HG02938 (cell line): ENCODE measurements around the gene TAF11L7.
"Not testable (repeated sequence)": the region's sequence is repeated elsewhere in the genome, so short reads cannot be mapped to it uniquely, and the experiment has no call there.

Experiments
- ATAC-seq: cut with Tn5 transposase; IDR thresholded peaks from one replicate; pipeline ENCODE4 v1.9.1; 2021; ENCODE audit warnings: mild to moderate bottlenecking, moderate library complexity; ENCODE audit not compliant: unreplicated experiment

The TAF11L7 gene

DNA sequence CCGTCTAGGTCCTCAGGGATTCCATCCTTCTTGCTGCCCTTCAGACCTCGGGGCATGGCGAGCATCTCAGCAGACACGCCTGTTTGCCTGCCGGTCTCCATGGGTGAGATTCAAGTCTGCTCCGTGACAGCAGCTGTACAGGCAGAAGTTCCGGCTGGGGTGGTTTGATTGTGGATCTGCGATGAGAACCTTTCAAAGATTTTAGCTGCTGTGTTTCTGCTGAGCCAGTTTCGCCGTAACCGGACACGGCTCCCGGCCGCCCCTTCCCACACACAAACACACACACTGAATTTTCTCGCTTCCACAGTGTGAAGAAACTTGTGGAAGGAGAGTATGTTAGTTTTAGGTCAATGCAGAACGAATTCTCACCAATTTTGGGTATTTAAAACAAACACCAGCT lies at the start of gene TAF11L7:
TSS of gene TAF11L7 (minus strand) at position 101 of the 400 bp plus-strand sequence.
- not testable (repeated sequence) for ATAC-seq

DNA sequence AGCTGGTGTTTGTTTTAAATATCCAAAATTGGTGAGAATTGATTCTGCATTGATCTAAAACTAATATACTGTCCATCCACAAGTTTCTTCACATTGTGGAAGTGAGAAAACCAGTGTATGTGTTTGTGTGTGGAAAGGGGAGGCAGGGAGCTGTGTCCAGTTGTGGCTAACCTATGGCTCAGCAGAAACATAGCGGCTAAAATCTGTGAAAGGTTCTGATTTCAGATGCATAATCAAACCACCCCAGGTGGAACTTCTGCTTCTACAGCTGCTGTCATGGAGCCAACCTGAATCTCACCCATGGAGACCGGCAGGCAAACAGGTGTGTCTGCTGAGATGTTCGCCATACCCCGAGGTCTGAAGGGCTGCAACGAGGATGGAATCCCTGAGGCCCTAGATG lies 48.6 kb upstream of the TAF11L7 start, which contains the start of gene TAF11L14:
TSS of gene TAF11L14 (plus strand) at position 301 of the 400 bp plus-strand sequence.
- ATAC-seq: no peak

DNA sequence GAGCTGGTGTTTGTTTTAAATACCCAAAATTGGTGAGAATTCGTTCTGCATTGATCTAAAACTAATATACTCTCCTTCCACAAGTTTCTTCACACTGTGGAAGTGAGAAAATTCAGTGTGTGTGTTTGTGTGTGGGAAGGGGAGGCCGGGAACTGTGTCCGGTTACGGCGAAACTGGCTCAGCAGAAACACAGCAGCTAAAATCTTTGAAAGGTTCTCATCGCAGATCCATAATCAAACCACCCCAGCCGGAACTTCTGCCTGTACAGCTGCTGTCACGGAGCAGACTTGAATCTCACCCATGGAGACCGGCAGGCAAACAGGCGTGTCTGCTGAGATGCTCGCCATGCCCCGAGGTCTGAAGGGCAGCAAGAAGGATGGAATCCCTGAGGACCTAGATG lies 46.2 kb upstream of the TAF11L7 start, which contains the start of gene TAF11L13:
TSS of gene TAF11L13 (plus strand) at position 301 of the 400 bp plus-strand sequence.
- not testable (repeated sequence) for ATAC-seq

DNA sequence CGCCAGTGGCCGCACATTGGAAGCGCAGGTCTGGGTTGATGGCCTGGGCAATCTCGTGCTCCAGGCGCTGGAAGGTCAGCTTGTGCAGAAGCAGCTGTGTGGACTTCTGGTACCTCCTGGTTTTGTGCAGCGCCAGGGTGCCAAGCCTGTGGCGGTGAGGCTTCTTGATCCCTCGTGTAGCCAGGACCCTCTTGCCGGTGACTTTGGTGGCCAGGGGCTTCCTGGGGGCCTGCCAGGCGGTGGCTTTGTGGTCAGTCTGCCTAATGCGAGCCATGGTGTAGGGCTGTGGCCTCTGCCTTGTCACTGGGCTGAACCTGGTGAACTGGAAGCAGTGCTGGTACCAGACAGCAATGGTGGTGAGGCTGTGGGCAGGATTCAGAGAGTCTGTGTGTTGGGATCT lies 40.1 kb upstream of the TAF11L7 start:
- ATAC-seq: no peak

DNA sequence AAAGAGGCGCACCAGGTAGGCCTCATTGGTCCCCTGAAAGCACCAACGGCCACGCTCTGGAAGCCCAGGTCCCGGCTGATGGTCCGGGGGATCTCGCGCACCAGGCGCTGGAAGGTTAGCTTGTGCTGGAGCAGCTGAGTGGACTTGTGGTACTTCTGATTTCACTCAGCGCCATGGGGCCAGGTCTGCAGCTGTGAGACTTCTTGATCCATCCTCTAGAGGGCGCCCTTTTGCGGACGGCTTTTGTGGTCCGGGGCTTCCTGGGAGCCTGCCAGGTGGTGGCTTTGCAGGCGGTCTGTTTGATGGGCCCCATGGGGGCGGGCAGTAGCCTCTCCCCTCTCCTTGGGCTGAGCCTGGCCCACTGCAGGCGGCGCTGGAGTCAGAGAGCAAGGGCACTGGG lies 35.1 kb upstream of the TAF11L7 start:
- no peak for ATAC-seq

DNA sequence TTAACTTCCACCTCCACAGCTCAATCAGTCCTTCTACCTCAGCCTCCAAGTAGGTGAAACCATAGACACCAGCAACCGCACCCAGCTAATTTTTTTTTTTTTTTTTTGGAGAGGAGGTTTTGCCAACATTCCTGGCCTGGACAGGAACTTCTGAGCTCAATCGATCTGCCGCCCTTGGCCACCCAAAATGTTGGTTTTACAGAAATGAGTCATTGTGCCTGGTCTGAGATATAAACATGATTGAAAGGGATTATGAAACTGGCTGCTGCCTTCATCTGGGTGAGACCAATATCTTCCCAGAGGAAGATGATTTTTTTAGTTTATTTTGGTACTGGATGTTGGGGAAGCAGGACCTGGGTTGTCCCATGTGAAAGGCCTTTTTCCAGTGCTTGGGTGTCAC lies 33.8 kb upstream of the TAF11L7 start:
- no peak for ATAC-seq

DNA sequence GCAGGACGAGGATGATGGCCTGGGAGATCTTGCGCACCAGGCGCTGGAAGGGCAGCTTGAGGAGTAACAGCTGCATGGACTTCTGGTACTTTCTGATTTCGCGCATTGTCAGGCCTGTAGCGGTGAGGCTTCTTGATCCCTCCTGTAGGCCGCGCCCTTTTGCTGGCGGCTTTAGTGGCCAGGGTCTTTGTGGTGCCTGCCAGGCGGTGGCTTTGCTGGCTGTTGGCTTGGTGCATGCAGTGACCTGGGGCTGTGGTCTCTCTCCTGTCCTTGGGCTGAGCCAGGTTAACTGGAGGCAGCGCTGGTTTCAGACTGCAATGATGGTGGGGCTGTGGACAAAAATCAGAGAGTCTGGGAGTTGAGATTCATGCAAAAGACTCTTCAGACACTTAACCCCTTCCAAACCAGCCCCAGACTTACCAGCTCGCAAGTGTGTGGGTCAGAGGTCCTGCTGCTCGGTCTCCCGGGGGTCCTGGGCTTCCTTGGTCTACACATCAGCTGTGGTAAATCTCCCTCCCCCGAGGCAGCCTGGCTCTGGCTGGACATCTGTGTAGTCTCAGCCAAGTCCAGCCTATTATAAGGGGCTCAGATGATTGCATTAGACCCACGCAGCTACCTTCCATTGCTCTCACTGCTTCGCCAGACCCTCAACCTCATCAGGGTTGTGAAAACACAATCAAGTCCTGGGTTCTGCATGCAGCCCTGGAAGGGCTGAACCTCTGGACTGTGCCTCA lies 29.5 kb upstream of the TAF11L7 start:
- ATAC-seq: no peak

DNA sequence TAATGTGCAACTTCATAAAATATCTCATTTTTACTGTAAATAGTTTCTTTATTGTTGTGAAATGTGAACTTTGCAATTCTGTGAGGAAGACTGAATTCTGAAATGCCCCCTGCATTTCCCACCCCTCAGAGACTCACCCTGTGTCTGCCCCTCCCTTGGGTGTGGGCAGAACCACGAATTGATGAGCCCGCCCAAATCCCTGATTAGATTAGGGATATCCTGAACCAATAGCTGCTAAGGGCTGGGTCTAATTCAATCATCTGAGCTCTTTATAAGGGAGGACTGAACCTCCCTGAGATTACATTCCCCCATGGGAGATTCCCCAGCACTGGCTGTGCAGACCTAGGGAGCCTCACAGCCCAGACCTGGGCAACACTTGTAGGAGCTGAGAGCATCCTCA lies 24.5 kb upstream of the TAF11L7 start, which contains the start of gene TAF11L12:
TSS of gene TAF11L12 (plus strand) at position 301 of the 400 bp plus-strand sequence.
- not testable (repeated sequence) for ATAC-seq

DNA sequence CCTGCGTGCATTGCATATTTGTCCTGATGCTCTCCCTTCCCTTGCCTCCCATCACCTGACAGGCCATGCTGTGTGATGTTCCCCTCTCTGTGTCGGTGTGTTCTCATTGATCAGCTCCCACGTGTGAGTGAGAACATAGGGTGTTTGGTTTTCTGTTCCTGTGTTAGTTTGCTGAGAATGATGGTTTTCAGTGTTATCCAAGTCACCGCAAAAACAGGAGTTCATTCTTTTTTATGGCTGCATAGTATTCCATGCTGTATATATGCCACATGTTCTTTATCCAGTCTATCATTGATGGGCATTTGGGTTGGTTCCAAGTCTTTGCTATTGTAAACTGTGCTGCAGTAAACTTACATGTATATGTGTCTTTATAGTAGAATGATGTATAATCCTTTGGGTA lies 21.9 kb upstream of the TAF11L7 start:
- ATAC-seq: not testable (repeated sequence)

DNA sequence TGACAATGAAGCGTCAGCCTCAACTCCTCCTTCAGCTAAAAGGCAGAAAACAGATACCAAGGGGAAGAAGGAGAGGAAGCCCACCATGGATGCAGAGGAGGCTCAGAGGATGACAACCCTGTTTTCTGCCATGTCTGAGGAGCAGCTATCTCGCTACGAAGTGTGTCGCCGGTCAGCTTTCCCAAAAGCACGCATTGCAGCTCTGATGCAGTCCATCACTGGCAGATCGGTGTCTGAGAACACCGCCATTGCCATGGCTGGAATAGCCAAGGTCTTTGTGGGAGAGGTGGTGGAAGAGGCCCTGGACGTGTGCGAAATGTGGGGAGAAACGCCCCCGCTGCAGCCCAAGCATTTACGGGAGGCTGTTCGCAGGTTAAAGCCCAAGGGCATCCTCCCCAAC lies 19.4 kb upstream of the TAF11L7 start:
- ATAC-seq: no peak

DNA sequence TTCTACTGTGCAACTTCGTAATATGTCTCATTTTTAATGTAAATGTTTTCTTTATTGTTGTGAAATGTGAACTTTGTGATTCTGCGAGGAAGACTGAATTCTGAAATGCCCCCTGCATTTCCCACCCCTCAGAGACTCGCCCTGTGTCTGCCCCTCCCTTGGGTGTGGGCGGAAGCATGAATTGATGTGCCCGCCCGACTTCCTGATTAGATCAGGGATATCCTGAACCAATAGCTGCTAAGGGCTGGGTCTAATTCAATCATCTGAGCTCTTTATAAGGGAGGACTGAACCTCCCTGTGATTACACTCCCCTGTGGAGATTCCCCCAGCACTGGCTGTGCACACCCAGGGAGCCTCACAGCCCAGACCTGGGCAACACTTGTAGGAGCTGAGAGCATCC lies 18.3 kb upstream of the TAF11L7 start, which contains the start of gene TAF11L11:
TSS of gene TAF11L11 (plus strand) at position 304 of the 400 bp plus-strand sequence.
- ATAC-seq: not testable (repeated sequence)

DNA sequence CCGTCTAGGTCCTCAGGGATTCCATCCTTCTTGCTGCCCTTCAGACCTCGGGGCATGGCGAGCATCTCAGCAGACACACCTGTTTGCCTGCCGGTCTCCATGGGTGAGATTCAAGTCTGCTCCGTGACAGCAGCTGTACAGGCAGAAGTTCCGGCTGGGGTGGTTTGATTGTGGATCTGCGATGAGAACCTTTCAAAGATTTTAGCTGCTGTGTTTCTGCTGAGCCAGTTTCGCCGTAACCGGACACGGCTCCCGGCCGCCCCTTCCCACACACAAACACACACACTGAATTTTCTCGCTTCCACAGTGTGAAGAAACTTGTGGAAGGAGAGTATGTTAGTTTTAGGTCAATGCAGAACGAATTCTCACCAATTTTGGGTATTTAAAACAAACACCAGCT lies 12.2 kb upstream of the TAF11L7 start, which contains the start of gene TAF11L10:
TSS of gene TAF11L10 (minus strand) at position 101 of the 400 bp plus-strand sequence.
- ATAC-seq: not testable (repeated sequence)

DNA sequence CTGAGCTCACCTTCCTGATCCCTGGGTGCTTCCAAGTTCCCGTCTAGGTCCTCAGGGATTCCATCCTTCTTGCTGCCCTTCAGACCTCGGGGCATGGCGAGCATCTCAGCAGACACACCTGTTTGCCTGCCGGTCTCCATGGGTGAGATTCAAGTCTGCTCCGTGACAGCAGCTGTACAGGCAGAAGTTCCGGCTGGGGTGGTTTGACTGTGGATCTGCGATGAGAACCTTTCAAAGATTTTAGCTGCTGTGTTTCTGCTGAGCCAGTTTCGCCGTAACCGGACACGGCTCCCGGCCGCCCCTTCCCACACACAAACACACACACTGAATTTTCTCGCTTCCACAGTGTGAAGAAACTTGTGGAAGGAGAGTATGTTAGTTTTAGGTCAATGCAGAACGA lies 8.7 kb upstream of the TAF11L7 start, which contains the start of gene TAF11L9:
TSS of gene TAF11L9 (minus strand) at position 140 of the 400 bp plus-strand sequence.
- not testable (repeated sequence) for ATAC-seq

DNA sequence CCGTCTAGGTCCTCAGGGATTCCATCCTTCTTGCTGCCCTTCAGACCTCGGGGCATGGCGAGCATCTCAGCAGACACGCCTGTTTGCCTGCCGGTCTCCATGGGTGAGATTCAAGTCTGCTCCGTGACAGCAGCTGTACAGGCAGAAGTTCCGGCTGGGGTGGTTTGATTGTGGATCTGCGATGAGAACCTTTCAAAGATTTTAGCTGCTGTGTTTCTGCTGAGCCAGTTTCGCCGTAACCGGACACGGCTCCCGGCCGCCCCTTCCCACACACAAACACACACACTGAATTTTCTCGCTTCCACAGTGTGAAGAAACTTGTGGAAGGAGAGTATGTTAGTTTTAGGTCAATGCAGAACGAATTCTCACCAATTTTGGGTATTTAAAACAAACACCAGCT lies 5.3 kb upstream of the TAF11L7 start, which contains the start of gene TAF11L8:
TSS of gene TAF11L8 (minus strand) at position 101 of the 400 bp plus-strand sequence.
- not testable (repeated sequence) for ATAC-seq
